ENCODE measurements around the gene EDN2.

The EDN2 gene

DNA sequence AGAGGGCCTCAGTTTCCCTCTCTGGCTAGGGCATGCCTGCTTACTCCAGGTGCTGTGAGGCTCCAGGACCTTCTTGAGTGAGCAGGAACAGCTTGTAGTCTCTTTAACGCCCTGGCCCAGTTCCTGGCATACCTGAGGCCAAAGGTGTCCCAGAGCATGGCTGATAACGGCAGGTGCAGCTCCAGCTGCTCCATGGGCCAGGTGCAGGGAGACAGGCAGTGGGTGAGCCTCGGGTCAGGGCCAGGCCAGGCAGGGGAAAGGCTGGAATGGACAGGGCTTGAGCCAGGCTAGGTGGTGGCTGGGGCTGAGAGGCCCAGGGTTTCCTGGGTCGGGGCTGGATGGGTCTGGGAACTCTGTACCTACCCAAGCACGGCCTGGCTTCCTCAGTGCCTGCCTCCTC is 18.3 kb downstream of the EDN2 start:
- DNase-seq (ENCODE audit: low read depth in 2 of 2, low spot score in 1 of 2): no peak

DNA sequence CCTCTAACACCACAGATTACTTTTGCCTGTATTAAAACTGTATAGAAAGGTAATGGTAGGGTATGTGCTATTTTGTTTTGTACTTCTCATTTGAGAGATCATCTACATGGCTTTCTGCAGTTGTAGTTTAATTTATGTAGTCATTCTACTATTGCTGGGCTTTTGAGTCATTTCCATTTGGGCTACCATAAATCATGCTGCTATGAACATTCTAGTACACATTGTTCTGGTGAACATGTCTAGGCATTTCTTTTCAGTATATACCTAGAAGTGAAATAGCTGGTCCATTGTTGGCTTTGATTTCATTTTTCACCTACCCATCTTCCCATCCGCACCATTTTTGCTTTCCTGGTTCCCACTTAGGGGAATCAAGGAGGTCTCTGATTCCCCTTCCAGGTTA is 18.7 kb downstream of the EDN2 start:
- DNase-seq (ENCODE audit: low read depth in 2 of 2, low spot score in 1 of 2): no peak

DNA sequence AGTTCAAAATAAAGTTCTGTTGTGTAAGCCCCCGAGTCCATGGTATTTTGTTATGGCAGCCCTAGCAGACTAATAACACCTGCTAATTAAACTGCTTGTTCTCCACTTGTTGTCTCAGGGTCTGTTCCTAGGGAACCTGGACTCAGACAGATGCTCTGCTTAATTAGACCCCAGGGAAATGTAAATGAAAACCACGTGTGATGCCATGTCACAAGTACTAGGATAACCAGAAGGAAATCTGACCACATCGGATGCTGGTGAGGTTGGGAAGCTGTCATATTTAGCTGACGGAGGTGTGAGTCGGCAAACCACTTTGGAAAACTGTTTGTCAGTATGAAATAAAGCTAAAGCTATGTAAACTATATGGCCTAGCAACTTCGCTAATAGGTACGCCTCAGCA is 19.6 kb downstream of the EDN2 start:
- DNase-seq (ENCODE audit: low read depth in 2 of 2, low spot score in 1 of 2): no peak

DNA sequence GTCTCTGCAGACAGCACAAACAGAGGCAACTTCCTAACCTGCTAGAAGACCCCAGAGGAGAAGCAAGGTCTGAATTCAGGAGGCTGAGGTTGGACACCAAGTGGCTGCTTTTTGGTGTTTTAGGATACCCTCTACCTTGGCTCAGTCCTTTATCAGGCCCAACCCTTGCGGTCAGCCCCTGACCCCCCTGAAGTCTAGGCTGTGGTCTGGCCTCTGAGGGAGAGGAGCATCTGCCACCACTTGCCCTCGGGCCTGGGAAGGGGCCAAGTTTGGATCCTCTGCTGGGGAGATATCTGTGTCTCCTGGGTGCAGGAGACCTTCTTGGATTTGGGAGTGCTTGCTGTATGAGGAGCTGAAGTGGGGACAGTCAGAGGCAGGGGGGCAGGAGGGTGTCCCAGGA is 21.0 kb downstream of the EDN2 start:
- DNase-seq (ENCODE audit: low read depth in 2 of 2, low spot score in 1 of 2): no peak

DNA sequence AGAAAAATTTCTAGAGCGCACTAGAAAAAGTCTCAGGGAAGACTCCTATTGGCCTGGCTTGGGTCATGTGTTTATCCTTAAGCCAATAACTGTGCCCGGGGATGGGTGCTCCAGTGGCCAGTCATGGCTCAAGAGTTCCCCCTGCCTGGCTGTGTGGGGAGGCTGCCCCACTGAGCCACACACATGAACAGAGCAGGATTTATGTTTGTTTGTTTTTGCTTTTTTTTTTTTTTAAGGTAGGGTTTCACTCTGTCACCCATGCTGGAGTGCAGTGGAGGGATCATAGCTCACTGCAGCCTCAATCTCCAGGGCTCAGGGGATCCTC is 21.8 kb downstream of the EDN2 start:
- DNase-seq (ENCODE audit: low read depth in 2 of 2, low spot score in 1 of 2): no peak

DNA sequence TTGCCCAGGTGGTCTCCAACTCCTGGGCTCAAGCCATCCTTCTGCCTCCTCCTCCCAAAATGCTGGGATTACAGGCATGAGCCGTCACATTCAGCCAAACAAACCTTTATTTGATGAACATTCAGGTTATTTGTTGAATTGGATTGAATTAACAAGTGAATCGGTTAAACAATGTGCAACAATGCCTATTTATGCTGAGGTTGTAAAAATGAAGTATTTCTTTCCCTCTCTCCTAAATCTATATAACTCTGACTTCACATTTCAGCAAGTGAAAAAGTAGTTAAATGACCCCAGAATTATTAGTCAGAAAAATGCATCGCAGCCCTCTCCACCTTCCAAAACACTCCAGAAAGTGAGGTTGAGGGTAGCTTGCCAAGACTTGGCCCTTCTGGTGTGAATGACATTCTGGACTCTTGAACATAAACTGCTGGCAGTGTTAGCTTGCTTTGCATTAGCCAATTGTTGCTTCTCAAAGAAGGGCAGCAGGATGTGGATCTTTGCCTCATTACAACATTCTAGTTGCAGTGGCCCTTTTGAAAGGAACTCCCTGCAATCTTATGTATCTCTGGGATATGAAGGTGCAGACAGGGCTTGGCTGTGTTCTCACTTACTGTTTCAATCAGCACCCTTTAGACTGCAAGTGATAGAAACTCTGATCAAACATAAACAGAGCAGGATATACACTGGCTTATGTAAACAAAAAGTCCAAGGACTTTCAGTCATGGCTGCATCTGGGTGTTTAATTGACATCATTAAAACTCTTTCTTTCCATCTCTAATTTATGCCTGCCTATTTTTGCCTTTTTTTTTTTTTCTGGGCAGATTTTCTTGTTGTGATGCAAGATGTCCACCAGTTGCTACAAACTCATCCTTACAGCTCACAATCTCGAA is 22.4 kb downstream of the EDN2 start:
- no peak for DNase-seq (ENCODE audit: low read depth in 2 of 2, low spot score in 1 of 2)

DNA sequence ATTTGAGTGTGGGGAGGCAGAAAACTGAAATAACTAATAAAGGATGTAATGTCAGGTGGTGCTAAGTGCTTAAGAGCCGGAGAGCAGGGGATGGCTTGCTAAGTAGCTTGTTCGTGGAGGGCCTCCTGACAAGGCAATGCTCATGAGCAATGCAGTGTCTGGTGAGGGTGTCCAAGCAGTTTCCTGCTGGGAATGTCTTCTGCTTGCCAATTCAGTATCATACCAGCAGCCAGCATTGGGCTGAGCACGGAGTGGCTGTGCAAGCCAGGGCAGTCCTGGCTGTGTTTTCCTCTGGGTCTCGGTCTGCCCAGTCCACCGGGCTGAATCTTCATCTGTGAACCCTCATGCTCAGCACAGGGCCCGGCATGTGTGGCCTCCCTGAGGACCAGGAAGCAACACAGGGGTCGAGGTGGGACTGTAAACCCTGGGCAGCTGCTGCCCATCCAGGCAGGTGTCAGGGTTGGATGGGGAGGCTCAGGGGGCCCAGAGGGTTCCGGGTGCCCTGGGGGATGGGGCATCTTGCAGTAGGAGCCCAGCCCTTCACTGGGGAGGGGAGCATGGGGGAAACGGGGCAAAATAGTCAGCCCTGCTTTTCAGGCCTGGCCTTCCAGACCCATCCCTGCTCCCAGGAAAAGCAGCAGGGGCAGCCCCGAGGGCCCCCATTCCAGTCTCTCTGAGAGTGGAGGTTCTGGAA is 27.5 kb downstream of the EDN2 start:
- DNase-seq (ENCODE audit: low read depth in 2 of 2, low spot score in 1 of 2): no peak

DNA sequence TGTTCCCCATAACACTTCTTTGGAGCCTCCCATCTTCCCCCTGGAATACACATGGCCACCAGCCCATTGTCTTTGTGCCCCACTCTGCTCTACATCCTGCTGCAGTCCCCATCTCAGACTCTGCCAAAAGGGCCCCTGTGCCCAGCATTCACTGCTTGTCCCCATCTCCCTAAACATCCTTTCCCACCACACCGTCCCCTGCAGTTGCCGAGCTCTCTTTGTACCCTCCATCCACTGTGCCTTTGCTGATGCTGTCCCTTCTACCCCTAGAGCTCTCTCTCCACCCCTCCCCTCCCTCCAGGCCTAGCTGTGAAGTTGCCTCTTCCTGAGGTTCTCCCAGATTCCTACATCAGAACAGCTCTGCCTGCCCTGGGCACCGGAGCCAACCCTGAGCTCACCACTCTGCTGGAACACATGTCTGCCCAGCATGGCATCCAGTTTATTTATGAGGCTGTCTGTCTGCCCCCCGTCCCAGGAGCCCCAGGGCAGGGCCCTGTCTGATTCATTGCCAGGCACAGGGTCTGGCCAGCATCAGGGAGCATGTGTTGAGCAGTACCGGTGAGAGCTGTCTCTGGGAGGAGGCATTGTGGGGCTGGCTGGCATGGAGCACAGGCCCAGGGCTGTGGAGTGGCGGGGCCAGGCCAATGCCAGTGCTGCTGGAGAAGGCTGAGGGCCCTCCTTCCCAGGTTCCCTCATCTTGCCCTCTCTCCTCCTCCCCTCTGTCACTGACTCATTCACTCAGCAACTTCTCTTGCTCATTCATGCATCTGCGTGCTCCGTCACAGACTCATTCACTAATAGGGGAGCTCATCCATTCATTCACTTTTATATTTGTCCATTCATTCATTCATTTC is 28.8 kb downstream of the EDN2 start:
- no peak for DNase-seq (ENCODE audit: low read depth in 2 of 2, low spot score in 1 of 2)

DNA sequence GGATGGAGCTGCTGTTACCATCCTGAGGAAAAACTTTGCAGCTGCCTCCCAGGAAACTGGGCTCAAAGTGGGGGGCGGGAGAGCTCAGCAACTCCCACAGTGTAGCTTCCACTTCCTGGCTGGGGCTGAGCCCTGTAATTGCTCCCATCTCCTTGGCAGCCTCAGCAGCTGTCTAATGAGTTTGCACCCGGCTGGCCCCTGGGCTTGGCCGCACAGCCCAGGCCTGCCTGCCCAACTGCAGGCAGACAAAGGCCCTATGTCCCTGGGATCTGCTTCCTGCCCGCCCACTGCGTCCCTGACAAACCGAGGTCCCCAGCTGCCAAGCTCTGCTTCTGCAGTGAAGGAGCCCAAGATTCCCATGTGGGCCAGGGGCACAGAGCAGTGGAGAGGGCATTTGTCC is 30.1 kb downstream of the EDN2 start:
- DNase-seq (ENCODE audit: low read depth in 2 of 2, low spot score in 1 of 2): no peak

DNA sequence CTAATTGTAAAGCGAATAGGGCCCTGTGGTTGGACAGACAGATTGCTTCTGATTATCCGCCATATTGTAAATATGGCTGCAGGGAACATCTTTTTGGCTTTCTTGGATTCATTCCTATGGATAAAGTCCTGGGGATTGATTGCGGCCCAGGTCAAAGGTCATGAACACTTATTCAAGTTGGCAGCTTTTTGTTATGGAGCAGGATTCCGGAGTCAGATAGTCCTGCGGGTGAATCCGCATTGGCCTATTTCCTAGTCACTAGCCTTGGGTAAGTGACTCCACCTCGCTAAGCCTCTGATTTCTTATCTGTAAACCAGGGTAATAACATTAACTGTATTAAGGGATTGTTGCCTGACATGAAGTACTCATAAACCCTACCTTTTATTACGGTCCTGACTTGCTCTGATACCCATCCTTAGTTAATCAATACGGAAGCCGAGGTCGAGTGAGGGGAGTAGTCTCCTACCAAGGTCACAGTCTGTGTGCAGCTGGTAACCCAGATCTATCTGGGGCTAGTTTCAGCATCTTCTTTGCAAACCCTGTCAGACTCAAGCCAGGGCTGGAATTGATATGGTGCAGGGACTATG is 31.7 kb downstream of the EDN2 start:
- no peak for DNase-seq (ENCODE audit: low read depth in 2 of 2, low spot score in 1 of 2)

DNA sequence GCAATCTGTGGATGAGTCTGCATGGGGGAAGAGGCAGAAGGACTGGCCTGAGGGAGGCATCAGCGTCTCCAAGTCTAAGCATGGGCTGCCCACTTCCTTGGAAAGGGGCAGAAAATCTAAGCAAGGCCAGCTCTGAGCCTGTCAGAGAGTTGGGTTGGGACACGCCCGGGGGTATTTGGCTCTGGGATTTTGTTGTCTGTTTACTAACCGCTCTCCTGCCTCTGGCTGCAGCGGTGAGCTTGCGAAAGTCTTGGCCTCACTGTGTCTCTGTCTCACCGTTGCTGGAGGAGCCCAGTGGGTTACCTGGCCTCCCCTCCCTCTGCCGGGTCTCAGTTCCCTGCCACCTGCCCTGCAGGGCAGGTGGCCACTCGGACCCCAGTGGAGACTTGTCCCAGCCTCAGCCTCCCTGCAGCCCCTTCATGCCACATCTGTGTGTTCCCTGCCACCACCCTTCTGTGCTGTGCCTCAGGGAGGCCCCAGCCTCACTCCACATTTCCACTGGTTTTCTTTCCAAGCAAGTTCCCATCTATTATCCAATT is 33.7 kb downstream of the EDN2 start:
- DNase-seq (ENCODE audit: low read depth in 2 of 2, low spot score in 1 of 2): no peak

DNA sequence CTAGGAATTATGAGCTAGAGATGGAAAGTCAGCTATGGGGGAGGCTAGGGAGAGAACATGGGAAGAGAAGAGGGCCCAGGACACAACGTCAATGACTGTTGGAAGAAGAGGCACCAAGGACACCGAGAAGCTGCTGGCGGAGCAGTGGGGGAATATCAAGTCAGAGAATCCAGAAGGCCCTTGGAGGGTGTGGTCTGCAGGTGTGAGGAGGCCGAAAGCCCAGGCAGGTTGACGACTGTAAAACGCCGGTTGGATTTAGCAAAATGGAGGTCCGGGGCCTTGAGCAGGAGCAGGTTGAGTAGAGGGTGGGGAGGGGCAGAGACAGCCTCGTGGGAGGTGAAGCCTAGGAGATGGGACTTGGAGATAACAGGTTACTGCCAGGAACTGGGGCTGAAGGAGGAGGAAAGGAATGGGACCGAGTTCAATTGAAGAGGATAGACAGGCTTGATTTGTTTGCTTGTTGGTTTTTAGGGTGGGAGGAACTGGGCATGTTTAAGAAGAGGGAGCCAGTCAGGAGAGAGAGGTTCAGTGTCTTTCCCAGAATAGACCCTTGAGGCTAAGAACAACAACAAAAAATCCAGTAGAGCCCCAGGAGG is 35.1 kb downstream of the EDN2 start:
- no peak for DNase-seq (ENCODE audit: low read depth in 2 of 2, low spot score in 1 of 2)

DNA sequence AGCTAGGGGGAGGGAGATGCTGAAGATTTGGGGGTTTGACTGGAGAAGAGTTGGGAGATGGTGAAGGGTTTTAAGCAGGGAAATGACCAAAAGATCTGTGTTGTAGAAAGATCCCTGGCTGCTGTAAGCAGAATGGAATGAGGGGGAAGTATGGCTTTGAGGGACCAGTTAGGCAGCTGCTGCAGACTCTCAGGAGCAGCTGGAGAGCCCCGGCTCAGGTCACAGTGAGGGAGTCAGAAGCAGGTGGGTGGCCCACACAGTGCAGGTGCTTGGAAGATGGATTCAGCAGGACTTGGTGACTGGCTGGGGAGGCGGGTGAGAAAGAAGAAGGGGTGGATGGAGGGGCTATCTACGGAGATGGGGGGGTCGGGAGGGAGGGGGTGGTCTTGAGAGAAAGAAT is 35.7 kb downstream of the EDN2 start:
- DNase-seq (ENCODE audit: low read depth in 2 of 2, low spot score in 1 of 2): no peak

DNA sequence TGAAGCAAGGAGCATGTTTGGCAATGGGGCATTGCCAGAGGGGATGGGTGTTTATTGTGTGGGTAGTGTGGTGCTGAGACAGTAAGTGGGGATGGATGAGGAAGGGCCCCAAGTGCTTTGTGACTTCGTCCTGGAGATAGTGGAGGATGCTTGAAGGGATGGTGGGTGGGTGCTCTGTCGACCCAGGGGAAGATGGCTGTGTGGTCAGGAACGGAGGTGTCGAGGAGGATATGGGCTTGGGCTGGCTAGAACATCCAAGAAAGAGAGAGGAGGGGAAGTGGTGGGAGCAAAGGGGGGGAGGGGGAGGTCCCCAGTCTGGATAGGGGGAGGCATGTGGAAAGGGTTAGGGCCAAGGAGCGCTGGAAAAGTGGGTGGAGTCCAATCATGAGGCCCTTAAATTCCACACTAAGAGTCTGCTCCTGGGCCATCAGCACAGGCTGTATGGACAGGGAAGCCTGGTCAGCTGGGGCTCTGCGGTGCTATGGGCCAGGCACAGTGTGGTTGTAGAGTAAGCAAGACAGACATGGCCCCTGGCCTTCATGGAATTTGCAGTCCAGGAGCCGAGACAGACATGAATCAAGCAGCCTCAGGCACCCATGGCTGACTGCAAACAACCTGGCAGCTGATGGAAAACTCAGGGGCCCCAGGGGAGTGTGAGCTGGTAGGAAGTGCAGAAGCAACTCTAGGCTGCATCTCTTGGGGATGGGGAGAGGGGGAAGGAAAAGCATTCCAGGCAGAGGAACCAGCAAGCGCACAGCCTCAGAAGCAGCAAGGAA is 36.3 kb downstream of the EDN2 start:
- DNase-seq (ENCODE audit: low read depth in 2 of 2, low spot score in 1 of 2): no peak

DNA sequence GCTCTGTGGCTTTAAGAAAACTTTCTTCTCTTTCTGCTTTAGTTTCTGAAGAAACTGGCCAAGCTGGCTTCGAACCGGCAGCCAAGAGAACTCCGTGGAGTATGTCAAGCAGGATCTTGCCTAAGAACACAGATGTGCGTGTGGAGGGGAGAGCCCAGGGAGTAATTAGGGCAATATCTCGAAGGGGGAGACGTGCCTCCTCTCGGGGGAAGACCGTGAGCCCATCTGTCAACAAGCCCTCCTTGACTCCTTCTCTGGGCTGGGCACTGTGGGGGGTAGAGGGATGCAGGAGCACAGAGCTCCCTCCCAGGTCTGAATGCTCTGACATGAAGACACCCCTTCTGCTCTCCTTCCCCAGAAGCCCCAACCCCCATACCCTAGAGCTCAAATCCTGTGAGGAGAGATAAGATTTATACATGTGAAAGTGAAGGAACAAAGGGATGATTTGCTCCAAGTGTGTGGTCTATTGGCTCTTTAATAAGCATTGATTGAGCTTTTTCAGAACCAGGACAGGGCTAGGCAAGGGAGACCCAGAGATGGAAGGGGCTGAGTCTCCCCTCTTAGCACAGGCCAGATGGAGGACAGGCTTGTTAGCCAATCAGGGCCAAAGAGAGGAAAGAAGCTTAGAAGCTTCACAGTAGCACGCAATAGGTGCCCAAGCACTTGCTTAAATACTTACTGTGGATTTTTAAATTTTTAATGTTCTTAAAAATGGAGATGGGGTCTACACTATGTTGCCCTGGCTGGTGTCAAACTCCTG is 37.5 kb downstream of the EDN2 start:
- no peak for DNase-seq (ENCODE audit: low read depth in 2 of 2, low spot score in 1 of 2)

DNA sequence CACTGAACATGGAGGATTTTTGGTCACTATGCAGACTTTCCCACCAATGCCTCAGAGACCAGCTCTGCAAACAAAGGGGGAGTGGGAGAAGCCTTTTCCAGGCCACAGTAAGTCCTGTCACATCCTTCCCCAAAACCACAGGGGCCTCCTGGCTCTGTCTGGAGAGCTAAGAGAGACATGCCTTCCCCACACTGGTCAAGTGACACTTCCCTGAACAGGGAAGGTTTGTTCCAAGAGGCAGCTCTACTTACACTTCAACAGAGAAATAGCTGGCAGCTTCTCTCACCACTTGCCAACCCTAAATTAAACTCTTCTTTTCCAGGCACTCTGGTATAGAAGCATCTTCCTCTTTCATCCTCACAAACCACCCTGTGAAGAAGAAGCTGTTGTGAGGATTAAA is 39.7 kb downstream of the EDN2 start:
- no peak for DNase-seq (ENCODE audit: low read depth in 2 of 2, low spot score in 1 of 2)

DNA sequence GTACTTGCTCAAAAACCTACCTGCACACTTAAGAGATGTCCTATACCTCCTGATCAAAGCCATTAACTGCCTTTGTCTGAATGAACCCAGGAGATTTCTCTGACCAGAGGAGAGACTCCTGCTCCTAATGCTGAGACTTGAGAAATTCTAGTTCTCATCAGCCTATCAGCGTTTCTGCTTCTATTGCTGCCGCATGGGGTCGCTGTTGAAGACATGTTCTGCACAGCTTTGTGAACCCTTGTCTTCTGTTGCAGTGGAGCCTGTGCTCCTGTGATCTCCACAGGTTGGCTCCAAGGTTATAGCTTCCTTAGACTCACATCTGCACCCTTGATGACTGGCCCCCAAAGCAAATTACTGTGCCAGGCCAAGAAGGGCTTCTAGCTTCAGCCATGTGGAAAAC is 40.2 kb downstream of the EDN2 start:
- no peak for DNase-seq (ENCODE audit: low read depth in 2 of 2, low spot score in 1 of 2)

DNA sequence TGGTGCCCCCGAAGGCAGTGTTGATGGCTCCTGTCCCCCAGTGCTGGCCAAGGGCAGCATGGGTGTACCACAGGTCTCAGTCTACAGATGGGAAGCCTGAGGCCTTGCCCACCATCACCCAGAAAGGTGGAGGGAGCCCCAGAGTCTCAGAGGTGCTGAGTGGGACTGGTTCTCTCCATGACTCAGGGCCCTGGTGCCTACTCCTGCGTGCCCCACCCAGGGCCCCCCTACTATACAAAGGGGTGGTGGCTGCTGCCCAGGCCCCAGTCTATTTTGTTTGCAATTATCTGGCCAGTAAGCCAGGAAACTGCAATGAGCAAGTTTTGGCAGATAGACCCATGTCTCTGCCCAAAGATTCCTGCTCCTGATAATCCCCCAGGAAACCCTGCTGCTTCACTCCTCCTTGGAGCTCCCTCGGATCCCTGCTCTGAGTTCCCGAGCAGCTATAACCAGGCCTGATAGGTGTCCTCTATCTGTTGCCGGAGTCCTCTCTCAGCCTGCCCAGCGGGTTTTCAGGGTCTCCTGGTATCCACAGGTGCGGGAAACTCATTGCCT is 41.7 kb downstream of the EDN2 start:
- no peak for DNase-seq (ENCODE audit: low read depth in 2 of 2, low spot score in 1 of 2)

Measured in stimulated activated CD8-positive, alpha-beta memory T cell treated with anti-CD3 and anti-CD28 coated beads, Interleukin-4, amount 100 ng/mL, for 4 hours (primary cell).